Epithelial cell of esophagus (primary cell): Measurements from ENCODE around the gene DGKG.

Experiments used
- DNase-seq: peaks from one replicate; pipeline ENCODE4 v3.0.0; 2010; ENCODE audit warnings: low read depth
- H3K4me3 ChIP-seq: 2 replicates; pipeline ENCODE4 v1.5.1; 2011; ENCODE audit warnings: mild to moderate bottlenecking, low read length, control low read depth
- TF ChIP-seq, protein P1 (sequence below): IDR thresholded peaks from 2 replicates; pipeline ENCODE4 v1.5.1; 2011; ENCODE audit warnings: low read depth, mild to moderate bottlenecking, low read length, control low read depth, inconsistent platforms; ENCODE audit not compliant: insufficient read depth; ENCODE audit errors: missing control alignments

The DGKG gene

DNA sequence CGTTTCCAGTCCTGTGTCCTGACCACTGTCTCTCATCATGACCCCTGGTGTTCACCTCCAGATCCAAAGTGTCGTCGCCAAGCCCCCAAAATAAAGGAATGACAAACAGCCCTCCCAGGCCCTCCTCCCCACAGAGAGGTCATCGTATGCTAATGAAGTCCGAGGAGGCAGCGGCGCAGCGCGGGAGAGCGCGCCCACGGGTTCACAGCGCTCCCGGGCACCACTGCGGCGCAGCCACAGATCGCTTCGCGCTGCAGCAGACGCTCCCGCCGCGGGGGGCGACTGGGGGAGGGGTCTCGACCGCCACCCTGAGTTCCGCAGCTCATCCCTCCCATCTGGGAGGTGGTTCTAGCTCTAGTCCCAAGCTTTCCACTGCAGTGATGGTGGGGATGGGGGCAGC lies 1.3 kb downstream of the DGKG start:
- no peak overlapping the region for H3K4me3 ChIP-seq
- DNase-seq, result no peak
- TF ChIP-seq, protein P1, sequence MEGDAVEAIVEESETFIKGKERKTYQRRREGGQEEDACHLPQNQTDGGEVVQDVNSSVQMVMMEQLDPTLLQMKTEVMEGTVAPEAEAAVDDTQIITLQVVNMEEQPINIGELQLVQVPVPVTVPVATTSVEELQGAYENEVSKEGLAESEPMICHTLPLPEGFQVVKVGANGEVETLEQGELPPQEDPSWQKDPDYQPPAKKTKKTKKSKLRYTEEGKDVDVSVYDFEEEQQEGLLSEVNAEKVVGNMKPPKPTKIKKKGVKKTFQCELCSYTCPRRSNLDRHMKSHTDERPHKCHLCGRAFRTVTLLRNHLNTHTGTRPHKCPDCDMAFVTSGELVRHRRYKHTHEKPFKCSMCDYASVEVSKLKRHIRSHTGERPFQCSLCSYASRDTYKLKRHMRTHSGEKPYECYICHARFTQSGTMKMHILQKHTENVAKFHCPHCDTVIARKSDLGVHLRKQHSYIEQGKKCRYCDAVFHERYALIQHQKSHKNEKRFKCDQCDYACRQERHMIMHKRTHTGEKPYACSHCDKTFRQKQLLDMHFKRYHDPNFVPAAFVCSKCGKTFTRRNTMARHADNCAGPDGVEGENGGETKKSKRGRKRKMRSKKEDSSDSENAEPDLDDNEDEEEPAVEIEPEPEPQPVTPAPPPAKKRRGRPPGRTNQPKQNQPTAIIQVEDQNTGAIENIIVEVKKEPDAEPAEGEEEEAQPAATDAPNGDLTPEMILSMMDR, result no peak

DNA sequence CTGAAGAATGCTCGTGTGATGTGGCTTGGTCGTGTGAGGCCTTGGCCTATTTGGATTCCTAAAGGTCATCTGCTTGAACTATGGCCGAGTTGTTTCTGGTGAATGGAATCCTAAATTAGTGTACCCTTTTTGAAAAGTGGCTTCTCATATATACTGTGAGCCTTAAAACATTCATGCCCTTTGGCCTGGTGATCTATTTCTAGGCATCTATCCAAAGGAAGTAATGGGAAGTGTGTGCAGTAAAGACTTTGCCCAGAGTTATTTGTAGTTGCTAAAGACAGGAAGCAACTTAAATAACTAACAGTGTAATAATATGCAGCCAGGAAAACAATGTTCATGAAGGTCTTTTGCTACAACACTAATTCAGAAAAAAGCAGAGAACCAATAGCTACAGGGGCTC lies 3.0 kb downstream of the DGKG start:
- DNase-seq, result no peak
- TF ChIP-seq, protein P1, result no peak

DNA sequence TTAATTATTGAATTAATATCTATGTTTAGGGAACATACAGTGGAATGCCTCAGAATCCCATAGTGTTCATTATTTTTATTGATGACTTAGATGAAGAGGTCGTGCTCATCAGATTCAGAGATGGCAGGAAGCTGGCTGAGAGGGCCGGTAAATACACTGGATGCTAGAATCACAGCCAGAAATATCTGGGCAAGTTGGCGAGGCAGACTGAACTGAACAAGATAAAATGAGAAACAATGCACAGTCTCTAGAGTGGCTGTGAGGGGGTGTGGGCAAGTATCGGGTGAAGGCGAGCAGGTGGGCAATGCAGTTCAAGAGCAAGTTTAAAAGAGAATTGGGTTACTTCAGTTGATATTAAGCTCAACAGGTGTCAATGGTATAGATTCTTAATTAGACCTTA lies 5.9 kb downstream of the DGKG start:
- H3K4me3 ChIP-seq, result no peak overlapping the region
- TF ChIP-seq, protein P1, result no peak
- DNase-seq, result no peak

More for the DNA sequence above, 3.0 kb downstream of the DGKG start:
- H3K4me3 ChIP-seq, result no peak overlapping the region

GRCh38 chr3:186354100-186354499 lies 7.9 kb downstream of the DGKG start:
- DNase-seq, result no peak

DNA sequence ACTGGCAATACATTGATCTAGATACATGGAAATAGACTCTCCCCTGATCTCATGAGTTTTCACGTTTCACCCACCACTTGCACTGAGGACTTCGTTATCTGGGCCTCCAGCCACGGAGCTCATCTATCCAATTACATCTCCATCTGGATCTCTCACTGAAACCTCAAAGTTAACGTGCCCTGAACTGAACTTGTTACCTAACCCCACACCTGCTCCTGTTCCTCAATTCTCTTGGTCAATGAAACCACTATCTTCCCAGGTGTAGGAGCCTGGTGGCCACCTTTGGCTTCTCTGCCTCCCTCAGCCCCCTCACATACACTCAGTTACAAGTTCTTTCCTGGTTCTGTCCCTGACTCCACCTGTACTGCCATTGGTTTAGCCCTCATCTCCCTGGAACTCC lies 9.7 kb downstream of the DGKG start:
- no peak overlapping the region for H3K4me3 ChIP-seq
- TF ChIP-seq, protein P1, result no peak
- DNase-seq, result no peak

More at GRCh38 chr3:186354100-186354499, 7.9 kb downstream of the DGKG start:
- TF ChIP-seq, protein P1, result no peak
- H3K4me3 ChIP-seq, result no peak overlapping the region

- TF ChIP-seq, protein P1, result no peak
- no peak overlapping the region for H3K4me3 ChIP-seq
- no peak for DNase-seq
Measured at GRCh38 chr3:186342197-186342596, 19.8 kb downstream of the DGKG start.

DNA sequence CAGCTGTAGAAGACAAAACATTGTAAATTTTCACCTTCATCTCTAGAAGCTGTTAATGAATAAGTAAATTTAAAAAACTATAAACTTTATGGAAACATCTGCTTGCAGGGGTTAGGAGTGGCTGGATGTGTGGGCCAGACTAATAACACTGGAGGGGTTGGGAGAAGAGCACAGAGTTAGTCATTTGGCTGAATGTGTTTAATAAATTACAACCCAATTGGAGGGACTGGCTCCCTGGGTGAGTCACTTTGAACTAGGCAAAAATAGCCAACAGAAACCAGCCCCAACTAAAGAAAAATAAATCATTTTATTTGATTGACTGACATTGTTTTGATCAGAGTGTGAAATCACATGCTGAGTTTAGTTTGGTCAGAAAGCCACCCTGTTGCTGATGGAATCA lies 21.8 kb downstream of the DGKG start:
- no peak overlapping the region for H3K4me3 ChIP-seq
- peak; percentile 42 for DNase-seq
- TF ChIP-seq, protein P1, result no peak
